GM19238 (cell line): Measurements from ENCODE around the gene POLG2.
A peak's percentile ranks its signal among the peaks of the same experiment; 100 is the strongest.
"Not testable (repeated sequence)": the region's sequence is repeated elsewhere in the genome, so short reads cannot be mapped to it uniquely, and the experiment has no call there.

Source experiments
- DNase-seq: peaks from one replicate; pipeline ENCODE4 v3.0.0; 2011; ENCODE audit warnings: low spot score; ENCODE audit not compliant: insufficient read length

POLG2 gene

GRCh38 chr17:64505340-64506200, 8.7 kb upstream of the POLG2 start:
- peak; percentile 67 for DNase-seq

GRCh38 chr17:64504769-64505339, 8.0 kb upstream of the POLG2 start:
- no peak for DNase-seq

- no peak for DNase-seq
Measured at GRCh38 chr17:64503821-64504768, 7.2 kb upstream of the POLG2 start.

- no peak for DNase-seq
Measured at GRCh38 chr17:64503341-64503740, 6.5 kb upstream of the POLG2 start.

GRCh38 chr17:64502809-64503208, 6.0 kb upstream of the POLG2 start:
- DNase-seq = no peak

- DNase-seq = no peak
Measured at GRCh38 chr17:64502021-64502420, 5.2 kb upstream of the POLG2 start.

GRCh38 chr17:64500862-64501765, 4.3 kb upstream of the POLG2 start:
- no peak for DNase-seq

GRCh38 chr17:64500487-64500859, 3.6 kb upstream of the POLG2 start:
- DNase-seq = no peak

GRCh38 chr17:64499805-64500486, 3.1 kb upstream of the POLG2 start:
- no peak for DNase-seq

GRCh38 chr17:64498308-64499203, 1.7 kb upstream of the POLG2 start:
- DNase-seq = no peak

GRCh38 chr17:64497565-64498035, 746 bp upstream of the POLG2 start:
- no peak for DNase-seq

- no peak for DNase-seq
Measured at GRCh38 chr17:64496348-64496785, 487 bp downstream of the POLG2 start.

GRCh38 chr17:64495300-64495699, 1.6 kb downstream of the POLG2 start:
- not testable (repeated sequence) for DNase-seq

GRCh38 chr17:64494121-64494520, 2.7 kb downstream of the POLG2 start:
- no peak for DNase-seq

- DNase-seq = no peak
Measured at GRCh38 chr17:64492481-64493109, 4.3 kb downstream of the POLG2 start.

GRCh38 chr17:64491994-64492393, 4.9 kb downstream of the POLG2 start:
- DNase-seq = no peak

GRCh38 chr17:64491034-64491860, 5.6 kb downstream of the POLG2 start:
- no peak for DNase-seq

- no peak for DNase-seq
Measured at GRCh38 chr17:64488301-64488700, 8.6 kb downstream of the POLG2 start.
